HG03342 (cell line): ENCODE measurements around the gene KCNF1.

ENCODE experiments used
- ATAC-seq: cut with Tn5 transposase; IDR thresholded peaks from one replicate; pipeline ENCODE4 v1.9.1; 2021; ENCODE audit warnings: mild to moderate bottlenecking, moderate library complexity; ENCODE audit not compliant: unreplicated experiment

The KCNF1 gene

GRCh38 chr2:10918661-10919409, 7.1 kb downstream of the KCNF1 start:
- no peak for ATAC-seq

DNA sequence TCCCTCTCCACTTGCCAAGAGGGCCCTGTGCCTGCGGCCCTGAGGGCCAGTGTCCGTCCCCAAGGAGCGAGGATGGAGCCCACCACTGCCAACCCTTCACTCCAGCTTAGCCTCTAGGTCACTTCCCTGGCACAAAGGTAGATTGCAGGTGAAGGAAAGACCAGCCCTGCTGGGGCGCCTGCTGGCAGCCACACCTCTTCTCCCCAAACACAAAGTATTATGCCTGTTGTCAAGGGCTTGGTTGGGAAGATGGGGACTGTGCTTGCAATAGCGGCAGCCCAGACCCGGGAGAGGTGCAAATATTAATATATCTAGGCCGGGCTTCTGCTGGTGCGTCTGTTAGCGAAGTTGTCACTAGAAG, 7.7 kb downstream of the KCNF1 start:
- ATAC-seq = no peak

GRCh38 chr2:10919771-10920621, 8.3 kb downstream of the KCNF1 start:
- no peak for ATAC-seq

- no peak for ATAC-seq
Measured at GRCh38 chr2:10920764-10921388, 9.1 kb downstream of the KCNF1 start.

DNA sequence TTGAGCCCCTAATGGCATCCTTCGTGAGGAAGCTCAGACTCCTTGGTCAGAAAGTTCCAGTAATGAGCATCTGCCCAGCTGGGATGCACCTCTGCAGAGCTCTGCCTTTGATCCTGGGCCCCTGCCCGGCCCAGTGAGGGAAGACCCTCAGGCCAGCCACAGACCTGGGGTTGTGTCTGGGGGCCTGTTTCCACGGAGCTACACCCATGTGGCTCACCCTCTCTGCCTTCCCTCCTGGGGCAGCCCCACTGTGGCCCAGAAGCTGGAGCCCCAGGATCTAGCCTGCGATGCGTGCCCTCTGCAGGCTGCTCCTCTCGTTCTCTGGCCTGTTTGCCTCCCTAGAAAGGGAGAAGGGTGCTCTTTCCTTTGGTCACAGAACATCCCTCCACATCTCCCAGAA, 9.8 kb downstream of the KCNF1 start:
- ATAC-seq = no peak

DNA sequence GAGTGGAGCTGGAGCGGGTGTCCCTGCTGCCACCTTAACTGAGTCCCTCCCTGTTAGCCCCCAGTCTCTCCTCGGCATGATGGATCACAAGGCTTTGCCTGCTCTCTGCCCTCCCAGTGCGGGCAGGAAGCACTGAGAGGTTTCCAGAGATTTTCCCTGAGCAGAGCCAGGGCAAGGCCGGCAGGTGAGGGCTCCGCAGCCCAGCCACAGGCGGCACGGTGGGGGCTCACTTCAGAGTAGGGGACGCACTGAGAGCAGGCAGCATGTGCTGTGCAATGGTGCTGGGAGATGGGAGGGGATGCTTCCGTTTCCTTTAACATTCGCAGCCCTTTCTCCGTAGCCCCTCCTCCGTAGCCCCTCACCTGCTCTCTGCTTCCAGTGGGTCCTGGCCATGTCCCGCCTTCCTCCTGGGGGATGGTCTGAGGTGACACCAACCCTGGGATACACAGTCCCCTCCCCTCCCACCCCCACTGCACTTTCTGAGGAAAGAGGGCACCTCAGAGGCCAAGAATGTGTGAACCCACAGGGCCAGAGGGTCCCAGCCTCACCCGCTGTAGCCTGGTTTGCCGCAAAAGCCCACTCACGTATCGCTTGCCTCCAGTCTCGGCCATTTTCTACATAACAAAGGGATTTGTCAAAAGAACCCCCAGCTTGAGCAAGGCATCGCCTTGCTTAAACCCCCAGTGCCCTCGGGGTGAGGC, 10.7 kb downstream of the KCNF1 start:
- ATAC-seq = no peak

- no peak for ATAC-seq
Measured at GRCh38 chr2:10923008-10923375, 11.3 kb downstream of the KCNF1 start.

DNA sequence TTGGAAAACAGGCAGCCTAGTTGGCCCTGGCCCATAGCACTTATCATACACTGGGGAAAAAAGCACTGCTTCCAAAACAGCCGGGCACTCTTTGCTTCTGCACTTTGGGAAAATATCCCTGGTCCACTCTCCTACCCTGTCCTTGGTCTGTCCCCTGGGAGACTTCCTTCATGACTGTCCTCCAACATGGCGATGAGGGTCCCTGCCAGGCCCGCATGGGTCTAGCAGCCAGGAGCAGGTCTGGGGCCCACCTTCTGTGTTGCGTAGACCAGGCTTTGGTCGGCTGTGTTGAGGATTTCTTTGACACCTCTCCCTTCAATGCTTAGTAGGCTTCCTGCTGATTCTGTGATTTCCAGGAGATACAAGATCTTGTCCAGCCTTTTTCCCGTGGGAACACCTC, 12.2 kb downstream of the KCNF1 start:
- ATAC-seq = no peak

DNA sequence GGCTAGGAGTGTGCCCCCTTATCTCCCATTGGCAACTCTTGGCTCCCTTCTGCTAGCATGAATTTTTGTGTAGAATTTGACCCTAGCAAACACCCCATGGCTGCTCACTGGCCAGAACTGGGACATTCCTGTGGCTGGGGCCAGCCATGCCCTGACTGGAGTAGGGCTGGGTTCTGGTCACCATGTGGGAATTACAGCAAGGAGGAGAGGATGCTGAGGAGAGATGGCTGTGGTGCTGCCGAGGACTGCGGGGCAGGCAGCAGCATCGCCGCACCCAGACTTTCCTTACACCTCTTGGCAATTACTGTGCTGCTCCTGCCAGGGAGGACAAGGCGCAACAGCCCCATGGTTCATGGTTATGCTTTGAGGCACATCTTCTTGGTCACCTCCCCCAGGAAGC, 12.7 kb downstream of the KCNF1 start:
- no peak for ATAC-seq

GRCh38 chr2:10924859-10925258, 13.1 kb downstream of the KCNF1 start:
- no peak for ATAC-seq

GRCh38 chr2:10926191-10926820, 14.6 kb downstream of the KCNF1 start:
- no peak for ATAC-seq

DNA sequence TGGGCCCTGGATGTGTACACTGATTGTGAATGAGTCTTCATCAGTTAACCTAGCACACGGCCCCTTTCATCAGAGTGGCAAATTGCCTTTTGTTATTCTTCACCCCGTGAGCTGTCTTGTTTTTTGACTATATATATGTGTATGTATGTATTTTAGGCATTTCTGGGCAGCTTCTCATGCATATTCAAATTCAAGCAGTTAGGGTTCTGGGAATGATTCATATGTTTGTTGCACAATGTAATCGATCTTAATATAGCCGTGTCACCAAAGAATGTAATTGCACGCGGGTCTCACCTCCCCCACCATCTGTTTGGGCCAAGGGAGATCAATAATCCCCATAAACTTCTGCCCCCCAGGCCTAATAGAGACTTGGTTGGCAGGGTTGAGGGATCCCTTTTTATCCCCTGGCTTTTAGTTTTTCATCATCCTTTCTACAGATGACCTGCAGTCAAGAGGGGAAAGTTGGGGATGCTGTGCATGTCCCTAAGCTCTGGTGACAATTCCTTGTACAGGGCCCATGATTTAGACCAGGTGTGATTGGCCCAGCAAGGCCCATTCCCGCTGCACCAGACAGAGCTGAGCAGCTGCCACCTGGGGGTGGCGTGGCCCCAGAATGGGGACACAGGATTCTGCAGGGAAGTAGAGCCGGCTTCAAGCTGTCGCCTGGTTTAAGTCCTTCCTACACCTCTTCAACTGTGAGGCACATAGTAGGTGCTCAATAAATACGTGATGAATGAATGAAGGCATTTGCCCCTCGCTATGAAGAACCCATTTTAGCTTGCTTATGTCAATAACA, 19.2 kb downstream of the KCNF1 start:
- no peak for ATAC-seq

GRCh38 chr2:10931710-10932255, 20.0 kb downstream of the KCNF1 start:
- ATAC-seq = no peak

DNA sequence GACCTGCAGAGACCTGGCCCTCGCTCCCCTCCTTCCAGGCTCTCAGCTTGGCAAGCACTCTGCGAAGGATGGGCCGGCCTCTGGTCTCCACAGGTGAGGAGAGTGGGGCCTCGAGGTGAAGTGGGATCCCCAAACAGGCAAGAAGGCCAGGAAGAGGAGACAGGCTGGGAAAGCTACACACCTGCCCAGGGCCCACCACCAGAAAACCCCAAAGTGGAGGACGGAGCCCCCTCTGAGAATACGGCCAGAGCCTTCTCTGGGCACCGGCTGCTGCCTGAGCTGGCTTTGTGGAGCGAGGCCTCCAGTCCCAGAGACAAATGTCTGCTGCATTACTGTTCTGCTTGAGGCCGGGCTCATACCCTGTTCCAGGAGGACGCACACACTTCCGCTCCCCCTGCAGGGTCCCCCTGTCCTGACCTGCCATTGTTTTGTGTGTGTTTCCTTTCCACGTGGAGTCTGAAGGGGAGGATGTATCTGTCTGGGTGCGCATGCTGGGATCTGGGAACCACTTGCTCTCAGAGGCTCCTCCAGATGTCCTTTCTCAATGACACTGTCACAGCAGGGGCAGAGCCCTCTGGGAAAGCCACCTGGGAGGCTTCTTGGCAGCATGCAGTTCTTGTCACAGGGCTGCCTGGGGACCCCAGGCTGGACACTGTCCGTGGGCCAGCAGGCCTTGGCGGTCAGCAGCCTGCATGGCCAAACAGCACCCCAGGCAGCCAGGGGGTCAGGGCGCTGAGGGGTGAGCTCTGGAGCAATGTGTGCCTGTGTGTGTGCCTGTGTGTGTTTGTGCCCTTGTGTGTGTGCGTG, 20.8 kb downstream of the KCNF1 start:
- ATAC-seq = no peak

DNA sequence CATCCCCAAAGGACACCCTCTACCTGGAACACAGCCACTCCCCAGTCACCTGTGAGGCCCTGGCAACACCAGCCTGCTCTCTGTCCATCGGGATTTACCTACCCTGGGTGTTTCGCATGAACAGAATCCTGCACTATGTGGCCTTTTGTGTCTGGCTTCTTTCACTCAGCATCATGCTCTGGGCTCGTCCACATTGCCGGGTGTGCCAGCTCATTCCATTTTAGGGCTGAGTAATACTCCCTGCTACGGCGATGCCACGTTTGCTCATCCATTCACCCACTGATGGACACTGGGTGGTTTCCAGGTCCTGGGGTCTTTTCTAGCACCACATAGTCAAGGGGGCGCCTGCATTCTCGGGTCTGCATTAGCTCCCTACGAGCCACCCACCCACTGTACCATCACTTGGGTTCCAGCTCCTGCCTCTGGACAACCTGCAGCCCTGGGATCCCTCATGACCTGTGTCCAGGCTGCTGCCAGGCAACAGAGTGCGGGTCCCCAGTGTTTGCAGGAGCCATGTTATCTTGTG, 22.0 kb downstream of the KCNF1 start:
- ATAC-seq = no peak

GRCh38 chr2:10934308-10934978, 22.7 kb downstream of the KCNF1 start:
- ATAC-seq = no peak

DNA sequence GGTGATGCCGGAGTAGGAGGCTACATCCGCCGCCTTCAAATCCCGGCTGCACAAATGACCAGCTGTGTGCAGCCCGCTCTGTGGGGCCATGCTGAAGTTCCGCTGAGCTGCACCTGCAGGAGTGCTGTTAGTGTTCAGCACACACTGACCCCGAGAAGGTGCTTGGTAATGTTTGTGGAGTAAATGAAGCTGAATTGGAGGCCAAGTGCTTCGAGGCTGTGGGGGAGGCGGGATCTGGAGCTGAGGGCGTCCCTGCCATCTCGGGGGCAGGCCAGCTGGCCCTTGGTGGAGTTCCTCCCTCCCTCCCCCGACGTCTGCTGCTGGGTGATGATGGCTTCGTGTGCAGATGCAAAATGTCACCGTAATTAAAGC, 23.2 kb downstream of the KCNF1 start:
- no peak for ATAC-seq

DNA sequence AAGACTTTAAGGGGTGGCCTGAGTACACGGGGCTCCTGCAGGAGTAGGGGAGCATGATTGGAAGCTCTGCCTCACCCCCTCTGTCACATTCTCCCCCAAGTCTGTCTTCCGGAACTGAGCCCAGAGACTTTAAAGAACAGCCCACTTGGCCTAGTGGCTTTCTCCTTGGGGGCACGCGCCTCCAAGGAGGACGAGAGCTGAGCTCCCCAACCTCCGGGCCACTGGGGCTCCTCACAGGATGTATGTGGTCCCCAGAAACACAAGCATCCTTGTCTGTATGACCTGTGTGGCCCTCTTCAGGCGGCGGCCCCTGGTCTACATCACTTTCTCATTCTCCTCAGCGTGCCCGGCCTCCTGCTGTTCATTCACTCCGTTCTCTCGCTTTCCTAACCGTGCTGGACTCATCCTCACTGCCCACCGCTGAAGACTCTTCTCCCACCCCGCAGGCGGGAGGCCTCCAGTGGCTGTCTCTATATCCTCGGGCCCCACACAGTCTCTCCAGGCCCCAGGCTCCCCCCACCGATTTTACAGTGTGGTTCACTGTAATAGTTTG, 23.7 kb downstream of the KCNF1 start:
- no peak for ATAC-seq
